IPS-18a (cell line): ENCODE measurements around the gene SPTBN4.
"Not testable (repeated sequence)": the region's sequence is repeated elsewhere in the genome, so short reads cannot be mapped to it uniquely, and the experiment has no call there.

Source experiments
- H3K27ac ChIP-seq: one replicate; pipeline ENCODE4 v1.5.1; 2013; ENCODE audit warnings: low read length
- H3K27me3 ChIP-seq: one replicate; pipeline ENCODE4 v1.6.1; 2013; ENCODE audit warnings: mild to moderate bottlenecking, low read length; ENCODE audit not compliant: control insufficient read depth, insufficient read depth
- H3K36me3 ChIP-seq: one replicate; pipeline ENCODE4 v1.6.1; 2013; ENCODE audit warnings: low read depth, low read length; ENCODE audit not compliant: control insufficient read depth
- H3K4me1 ChIP-seq: one replicate; pipeline ENCODE4 v1.6.1; 2013; ENCODE audit warnings: low read depth, low read length; ENCODE audit not compliant: control insufficient read depth
- H3K4me3 ChIP-seq: one replicate; pipeline ENCODE4 v1.5.1; 2013; ENCODE audit warnings: low read length
- H3K9ac ChIP-seq: one replicate; pipeline ENCODE4 v1.6.1; 2013; ENCODE audit warnings: mild to moderate bottlenecking, low read length, moderate library complexity
- H3K9me3 ChIP-seq: one replicate; pipeline ENCODE4 v1.6.1; 2013; ENCODE audit warnings: low read depth, low read length; ENCODE audit not compliant: control insufficient read depth

SPTBN4 gene

GRCh38 chr19:40546153-40546841 lies 79.5 kb downstream of the SPTBN4 start:
- not testable (repeated sequence) for H3K4me3 ChIP-seq, H3K27ac ChIP-seq, H3K4me1 ChIP-seq, H3K9me3 ChIP-seq, H3K9ac ChIP-seq, H3K36me3 ChIP-seq
- H3K27me3 ChIP-seq = peaks cover 26% of the 10 kb centered on the region

- H3K27ac ChIP-seq, H3K4me3 ChIP-seq, H3K9ac ChIP-seq, H3K4me1 ChIP-seq, H3K36me3 ChIP-seq, H3K9me3 ChIP-seq: not testable (repeated sequence)
- H3K27me3 ChIP-seq = peaks cover 26% of the 10 kb centered on the region
These were observed 80.4 kb downstream of the SPTBN4 start for GRCh38 chr19:40547190-40547589.

GRCh38 chr19:40547836-40548235 lies 81.0 kb downstream of the SPTBN4 start:
- Histone ChIP-seq H3K9ac (no peak overlapping the region), H3K36me3 (no peaks in the 10 kb centered on the region), H3K9me3 (no peaks in the 10 kb centered on the region), H3K4me3 (no peak overlapping the region), H3K27me3 (peaks cover 30% of the 10 kb centered on the region), H3K4me1 (no peaks in the 10 kb centered on the region), H3K27ac (no peak overlapping the region)

- Histone ChIP-seq H3K36me3 (no peaks in the 10 kb centered on the region), H3K9me3 (no peaks in the 10 kb centered on the region), H3K4me3 (peak overlapping the region; percentile 43), H3K27ac (no peak overlapping the region), H3K9ac (no peak overlapping the region), H3K27me3 (peaks cover 43% of the 10 kb centered on the region), H3K4me1 (no peaks in the 10 kb centered on the region)
These were observed 82.4 kb downstream of the SPTBN4 start for GRCh38 chr19:40549007-40549708.

- Histone ChIP-seq H3K9me3 (no peaks in the 10 kb centered on the region), H3K27me3 (peaks cover 59% of the 10 kb centered on the region), H3K36me3 (no peaks in the 10 kb centered on the region), H3K27ac (no peak overlapping the region), H3K4me3 (no peak overlapping the region), H3K9ac (no peak overlapping the region), H3K4me1 (no peaks in the 10 kb centered on the region)
These were observed 84.2 kb downstream of the SPTBN4 start for GRCh38 chr19:40550951-40551350.

- Histone ChIP-seq H3K4me3 (no peak overlapping the region), H3K4me1 (no peaks in the 10 kb centered on the region), H3K9ac (no peak overlapping the region), H3K27me3 (peaks cover 55% of the 10 kb centered on the region), H3K9me3 (no peaks in the 10 kb centered on the region), H3K27ac (no peak overlapping the region), H3K36me3 (no peaks in the 10 kb centered on the region)
These were observed 86.0 kb downstream of the SPTBN4 start for GRCh38 chr19:40552848-40553247.

GRCh38 chr19:40553885-40554857 lies 87.4 kb downstream of the SPTBN4 start:
- H3K4me3 ChIP-seq = no peak overlapping the region
- H3K9ac ChIP-seq = no peak overlapping the region
- H3K27ac ChIP-seq = no peak overlapping the region
- no peaks in the 10 kb centered on the region for H3K9me3 ChIP-seq
- no peaks in the 10 kb centered on the region for H3K36me3 ChIP-seq
- H3K27me3 ChIP-seq = peaks cover 43% of the 10 kb centered on the region
- no peaks in the 10 kb centered on the region for H3K4me1 ChIP-seq

GRCh38 chr19:40555978-40556689 lies 89.3 kb downstream of the SPTBN4 start:
- no peaks in the 10 kb centered on the region for H3K4me1 ChIP-seq
- H3K27me3 ChIP-seq = peaks cover 33% of the 10 kb centered on the region
- H3K27ac ChIP-seq = no peak overlapping the region
- no peak overlapping the region for H3K4me3 ChIP-seq
- H3K36me3 ChIP-seq = no peaks in the 10 kb centered on the region
- no peak overlapping the region for H3K9ac ChIP-seq
- no peaks in the 10 kb centered on the region for H3K9me3 ChIP-seq

- Histone ChIP-seq H3K27me3 (peaks cover 33% of the 10 kb centered on the region), H3K9me3 (no peaks in the 10 kb centered on the region), H3K9ac (no peak overlapping the region), H3K36me3 (no peaks in the 10 kb centered on the region), H3K4me1 (no peaks in the 10 kb centered on the region), H3K4me3 (no peak overlapping the region), H3K27ac (no peak overlapping the region)
These were observed 90.2 kb downstream of the SPTBN4 start for GRCh38 chr19:40556953-40557530.

GRCh38 chr19:40559394-40559793 lies 92.6 kb downstream of the SPTBN4 start:
- no peaks in the 10 kb centered on the region for H3K9me3 ChIP-seq
- no peaks in the 10 kb centered on the region for H3K4me1 ChIP-seq
- peaks cover 21% of the 10 kb centered on the region for H3K27me3 ChIP-seq
- H3K9ac ChIP-seq = no peak overlapping the region
- no peak overlapping the region for H3K4me3 ChIP-seq
- H3K27ac ChIP-seq = no peak overlapping the region
- H3K36me3 ChIP-seq = no peaks in the 10 kb centered on the region

- no peaks in the 10 kb centered on the region for H3K36me3 ChIP-seq
- no peak overlapping the region for H3K27ac ChIP-seq
- no peak overlapping the region for H3K9ac ChIP-seq
- H3K27me3 ChIP-seq = peaks cover 20% of the 10 kb centered on the region
- no peaks in the 10 kb centered on the region for H3K9me3 ChIP-seq
- H3K4me3 ChIP-seq = no peak overlapping the region
- no peaks in the 10 kb centered on the region for H3K4me1 ChIP-seq
These were observed 93.3 kb downstream of the SPTBN4 start for GRCh38 chr19:40560092-40560507.
